ENCODE data around the gene MEIS1. TPM values are rescaled to one million over a fixed set of nuclear protein-coding genes. Genes with fewer than 3 reads are reported as not detected.

Gene MEIS1
- total RNA-seq, 4 donors from 2014 or later, result 7.6 to 17.4 (median 12.0) TPM

DNA sequence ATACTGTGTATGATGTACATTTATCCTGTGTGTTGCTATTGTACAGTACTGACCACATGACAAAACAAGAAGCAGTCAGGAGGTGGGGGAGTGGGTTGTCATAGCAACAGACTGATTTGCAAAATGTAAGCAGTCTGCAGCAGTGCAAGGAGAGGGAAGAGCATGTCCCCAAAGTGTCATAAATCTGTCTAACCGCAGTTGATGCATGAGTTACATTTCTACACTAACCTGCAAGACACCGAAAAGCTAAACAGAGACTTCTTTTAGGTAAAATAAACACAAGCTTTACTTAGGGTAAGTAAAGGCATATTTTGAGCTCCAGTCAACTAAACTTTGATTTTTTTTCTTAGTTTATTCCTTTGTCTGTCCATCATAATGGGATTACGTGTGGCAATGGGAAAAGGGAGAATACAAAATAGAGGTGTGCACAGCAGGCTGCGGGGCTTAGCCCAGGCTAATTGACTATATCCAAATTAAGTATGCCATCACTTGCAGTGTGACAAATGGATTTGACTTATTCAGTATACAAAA, 134.5 kb downstream of the MEIS1 start:
- TF ChIP-seq, protein P1, sequence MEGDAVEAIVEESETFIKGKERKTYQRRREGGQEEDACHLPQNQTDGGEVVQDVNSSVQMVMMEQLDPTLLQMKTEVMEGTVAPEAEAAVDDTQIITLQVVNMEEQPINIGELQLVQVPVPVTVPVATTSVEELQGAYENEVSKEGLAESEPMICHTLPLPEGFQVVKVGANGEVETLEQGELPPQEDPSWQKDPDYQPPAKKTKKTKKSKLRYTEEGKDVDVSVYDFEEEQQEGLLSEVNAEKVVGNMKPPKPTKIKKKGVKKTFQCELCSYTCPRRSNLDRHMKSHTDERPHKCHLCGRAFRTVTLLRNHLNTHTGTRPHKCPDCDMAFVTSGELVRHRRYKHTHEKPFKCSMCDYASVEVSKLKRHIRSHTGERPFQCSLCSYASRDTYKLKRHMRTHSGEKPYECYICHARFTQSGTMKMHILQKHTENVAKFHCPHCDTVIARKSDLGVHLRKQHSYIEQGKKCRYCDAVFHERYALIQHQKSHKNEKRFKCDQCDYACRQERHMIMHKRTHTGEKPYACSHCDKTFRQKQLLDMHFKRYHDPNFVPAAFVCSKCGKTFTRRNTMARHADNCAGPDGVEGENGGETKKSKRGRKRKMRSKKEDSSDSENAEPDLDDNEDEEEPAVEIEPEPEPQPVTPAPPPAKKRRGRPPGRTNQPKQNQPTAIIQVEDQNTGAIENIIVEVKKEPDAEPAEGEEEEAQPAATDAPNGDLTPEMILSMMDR (IDR thresholded peaks at IDR 0.05; ENCODE audit: low read depth), result no peak

DNA sequence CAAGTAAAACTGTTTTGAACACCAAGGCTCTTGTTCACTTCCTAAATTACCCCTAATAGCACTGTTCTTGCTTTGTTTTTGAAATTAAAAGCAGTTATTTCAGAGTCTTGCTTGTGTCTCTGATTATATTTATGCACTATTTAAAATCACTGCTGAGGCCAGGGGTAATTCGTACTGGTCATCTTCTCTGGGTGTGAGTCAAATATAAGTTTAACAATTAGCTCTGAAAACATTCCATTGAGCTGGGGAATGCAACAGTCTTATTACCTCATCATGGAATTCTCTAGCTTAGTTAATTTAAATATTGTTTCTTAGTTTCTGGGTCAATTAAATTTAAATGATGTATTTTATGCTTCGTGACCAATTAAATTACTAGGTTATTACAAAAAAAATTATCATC, 135.0 kb downstream of the MEIS1 start:
- TF ChIP-seq, protein P1 (IDR thresholded peaks at IDR 0.05; ENCODE audit: low read depth), result no peak

DNA sequence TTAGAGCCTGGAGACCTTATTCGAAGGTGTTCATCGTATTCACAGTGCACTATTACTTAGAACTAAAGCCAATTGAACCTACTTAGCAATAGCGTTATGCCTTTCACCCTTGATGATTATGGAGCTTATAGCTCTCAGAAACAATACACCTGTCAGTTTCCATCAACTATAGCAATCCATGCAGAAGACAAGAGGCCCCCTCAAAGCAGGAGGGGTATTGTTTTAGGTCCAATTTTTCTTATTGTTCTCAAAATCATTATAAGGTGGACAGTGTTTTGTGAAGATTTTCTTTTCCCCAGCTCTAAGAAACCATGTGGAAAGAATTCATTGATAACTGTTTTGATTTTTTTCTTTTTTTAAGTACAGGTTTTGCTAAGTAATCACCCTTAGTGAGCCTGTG, 135.5 kb downstream of the MEIS1 start:
- TF ChIP-seq, protein P1 (IDR thresholded peaks at IDR 0.05; ENCODE audit: low read depth), result no peak

DNA sequence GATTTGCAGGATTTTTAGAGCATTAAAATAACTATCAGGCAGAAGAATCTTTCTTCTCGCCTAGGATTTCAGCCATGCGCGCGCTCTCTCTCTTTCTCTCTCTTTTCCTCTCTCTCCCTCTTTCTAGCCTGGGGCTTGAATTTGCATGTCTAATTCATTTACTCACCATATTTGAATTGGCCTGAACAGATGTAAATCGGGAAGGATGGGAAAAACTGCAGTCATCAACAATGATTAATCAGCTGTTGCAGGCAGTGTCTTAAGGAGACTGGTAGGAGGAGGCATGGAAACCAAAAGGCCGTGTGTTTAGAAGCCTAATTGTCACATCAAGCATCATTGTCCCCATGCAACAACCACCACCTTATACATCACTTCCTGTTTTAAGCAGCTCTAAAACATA, 137.0 kb downstream of the MEIS1 start:
- TF ChIP-seq, protein P1 (IDR thresholded peaks at IDR 0.05; ENCODE audit: low read depth), result no peak

DNA sequence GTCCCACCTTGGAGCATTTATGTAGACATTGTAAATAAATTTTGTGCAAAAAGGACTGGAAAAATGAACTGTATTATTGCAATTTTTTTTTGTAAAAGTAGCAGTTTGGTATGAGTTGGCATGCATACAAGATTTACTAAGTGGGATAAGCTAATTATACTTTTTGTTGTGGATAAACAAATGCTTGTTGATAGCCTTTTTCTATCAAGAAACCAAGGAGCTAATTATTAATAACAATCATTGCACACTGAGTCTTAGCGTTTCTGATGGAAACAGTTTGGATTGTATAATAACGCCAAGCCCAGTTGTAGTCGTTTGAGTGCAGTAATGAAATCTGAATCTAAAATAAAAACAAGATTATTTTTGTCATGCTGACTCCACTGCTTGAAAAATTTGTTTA, 137.5 kb downstream of the MEIS1 start:
- TF ChIP-seq, protein P1 (IDR thresholded peaks at IDR 0.05; ENCODE audit: low read depth), result no peak

DNA sequence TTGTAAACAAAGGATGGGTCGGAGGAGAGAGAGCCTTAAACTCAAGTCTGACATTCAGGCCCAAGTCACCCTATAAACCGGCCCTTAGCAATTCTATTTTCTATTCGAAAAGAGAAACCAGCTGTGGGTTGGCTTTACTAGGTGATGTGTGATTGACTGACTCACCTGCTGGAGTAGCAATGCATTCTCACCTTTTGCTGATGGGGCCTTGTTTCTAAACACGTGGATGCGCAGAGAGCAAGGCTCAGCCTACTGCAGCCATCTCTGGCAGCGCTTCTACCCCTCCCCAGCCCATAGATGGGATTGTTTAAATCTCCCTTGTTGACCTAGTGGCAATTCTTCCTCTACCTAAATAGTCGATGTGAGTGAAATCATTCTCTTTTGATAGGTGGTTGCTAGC, 138.5 kb downstream of the MEIS1 start:
- TF ChIP-seq, protein P1 (IDR thresholded peaks at IDR 0.05; ENCODE audit: low read depth), result no peak

DNA sequence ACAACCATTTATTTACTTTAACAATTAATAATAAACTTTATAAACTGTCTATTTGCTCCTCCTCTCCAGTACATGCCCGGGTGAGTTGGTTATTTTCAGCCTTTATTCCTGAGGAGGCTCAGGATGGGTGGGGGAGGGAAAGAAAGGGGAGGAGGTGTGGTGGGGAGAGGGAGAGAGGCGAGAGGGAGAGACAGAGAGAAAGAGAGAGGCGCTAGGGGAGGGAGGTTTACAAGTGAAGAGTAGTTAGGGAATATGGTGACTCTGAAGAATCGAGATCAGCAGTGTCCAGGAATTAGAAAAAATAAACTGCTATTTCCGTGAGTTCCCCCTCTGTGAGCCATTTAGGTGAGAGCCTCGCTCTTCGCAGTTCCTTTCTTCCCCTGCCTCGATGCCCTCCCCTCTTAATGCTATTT, 138.9 kb downstream of the MEIS1 start:
- TF ChIP-seq, protein P1 (IDR thresholded peaks at IDR 0.05; ENCODE audit: low read depth), result no peak

Measured in subcutaneous adipose tissue (tissue), 4 donors.